ENCODE results near the gene PLA2G2D.

Gene PLA2G2D

GRCh38 chr1:20099533-20099932 is 19.8 kb downstream of the PLA2G2D start:
- DNase-seq: no peak
- in situ Hi-C loops (cut with HindIII; ENCODE audit: low pct_ligation_motif_present, low pct_unique_long_range_greater_than_20kb, low sequenced_read_pairs): no loop called here

DNA sequence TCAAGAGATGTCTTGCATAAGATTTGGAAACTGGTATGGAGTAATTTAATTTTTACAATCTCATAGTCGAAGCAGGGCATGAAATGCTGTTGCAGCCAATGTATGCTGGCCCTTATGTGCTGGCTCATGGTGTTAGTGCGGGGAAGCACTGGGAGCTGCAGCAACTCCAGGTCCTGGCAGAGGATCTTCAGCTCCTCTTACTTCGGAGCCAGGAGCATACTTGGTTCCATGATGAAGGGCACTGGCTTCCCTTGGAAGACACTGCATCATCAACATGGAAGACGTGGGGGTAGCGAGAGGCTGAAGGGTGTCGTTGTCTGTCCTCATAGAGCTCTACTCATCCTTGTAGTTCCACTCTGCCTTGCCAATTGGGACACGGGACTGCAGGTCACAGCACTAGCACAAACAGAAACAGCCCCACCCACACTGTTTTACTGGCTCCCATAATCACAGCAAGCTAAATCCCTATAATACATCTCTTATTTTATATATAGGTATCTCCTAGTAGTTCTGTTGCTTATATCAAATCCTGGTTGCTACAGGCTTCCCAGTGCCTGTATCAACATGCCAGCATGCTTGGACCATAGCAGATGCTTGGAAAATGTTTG is 22.4 kb downstream of the PLA2G2D start:
- in situ Hi-C loops (cut with HindIII; ENCODE audit: low pct_ligation_motif_present, low pct_unique_long_range_greater_than_20kb, low sequenced_read_pairs): no loop called here
- no peak for DNase-seq

DNA sequence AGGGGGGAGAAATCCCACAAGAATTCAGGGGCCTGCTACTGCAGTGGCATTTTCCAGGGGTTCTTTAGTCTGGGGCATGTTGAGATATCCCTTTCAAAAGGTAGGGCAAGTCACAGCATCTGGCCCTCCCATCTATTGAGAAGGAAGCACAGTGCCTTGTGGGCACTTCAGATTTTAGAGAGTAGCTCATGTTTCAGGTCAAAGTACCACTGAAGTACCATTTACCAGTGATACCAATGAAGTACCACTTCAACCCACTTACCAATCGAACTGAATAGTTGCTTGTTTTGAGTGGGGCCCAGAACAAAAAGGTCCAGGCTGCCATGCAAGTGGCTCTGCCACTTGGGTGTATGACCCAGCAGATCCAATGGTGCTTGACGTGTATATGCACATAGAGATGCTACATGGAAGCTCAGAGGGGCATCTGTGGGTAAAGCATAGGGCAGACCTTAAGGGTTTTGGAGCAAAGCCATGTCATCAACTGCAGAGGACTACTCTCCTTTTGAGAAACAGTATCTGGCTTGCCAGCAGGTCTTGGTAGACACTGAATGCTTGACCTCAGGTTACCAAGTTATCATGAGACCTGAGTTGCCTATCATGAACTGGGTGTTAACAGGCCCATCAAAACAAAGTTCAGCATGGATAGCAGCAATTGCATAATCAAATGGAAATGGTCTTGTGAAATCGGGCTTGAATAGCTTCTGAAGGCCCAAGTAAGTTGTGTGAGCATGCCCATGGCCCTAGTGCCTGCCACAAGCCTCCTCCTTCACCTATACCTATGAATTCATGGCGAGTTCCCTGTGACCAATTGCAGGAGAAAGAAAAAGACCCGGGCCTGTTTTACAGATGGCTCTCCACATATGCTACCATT is 23.5 kb downstream of the PLA2G2D start:
- in situ Hi-C loops (cut with HindIII; ENCODE audit: low pct_ligation_motif_present, low pct_unique_long_range_greater_than_20kb, low sequenced_read_pairs): no loop called here
- DNase-seq: no peak

GRCh38 chr1:20093940-20094391 is 25.4 kb downstream of the PLA2G2D start:
- in situ Hi-C loops (cut with HindIII; ENCODE audit: low pct_ligation_motif_present, low pct_unique_long_range_greater_than_20kb, low sequenced_read_pairs): no loop called here
- no peak for DNase-seq

DNA sequence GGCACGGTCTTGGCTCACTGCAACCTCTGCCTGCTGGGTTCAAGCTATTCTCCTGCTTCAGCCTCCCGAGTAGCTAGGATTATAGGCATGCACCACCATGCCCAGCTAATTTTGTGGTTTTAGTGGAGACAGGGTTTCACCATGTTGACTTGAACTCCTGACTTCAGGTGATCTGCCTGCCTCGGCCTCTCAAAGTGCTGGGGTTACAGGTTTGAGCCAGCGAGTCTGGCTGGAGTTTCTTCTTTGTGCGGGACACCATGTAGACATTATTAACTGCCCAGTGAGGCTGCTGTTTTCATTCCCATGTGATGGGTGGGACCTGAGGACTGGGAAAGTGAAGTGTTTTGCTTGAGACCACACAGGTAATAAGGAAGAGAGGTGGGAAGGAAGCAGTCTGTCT is 26.0 kb downstream of the PLA2G2D start:
- DNase-seq: no peak
- in situ Hi-C loops (cut with HindIII; ENCODE audit: low pct_ligation_motif_present, low pct_unique_long_range_greater_than_20kb, low sequenced_read_pairs): no loop called here

- in situ Hi-C loops (cut with HindIII; ENCODE audit: low pct_ligation_motif_present, low pct_unique_long_range_greater_than_20kb, low sequenced_read_pairs): no loop called here
- DNase-seq: no peak
These were observed 28.7 kb downstream of the PLA2G2D start for GRCh38 chr1:20090641-20091040.

- in situ Hi-C loops (cut with HindIII; ENCODE audit: low pct_ligation_motif_present, low pct_unique_long_range_greater_than_20kb, low sequenced_read_pairs): no loop called here
- DNase-seq: no peak
These were observed 29.2 kb downstream of the PLA2G2D start for GRCh38 chr1:20090119-20090518.

GRCh38 chr1:20089328-20090077 is 29.8 kb downstream of the PLA2G2D start:
- in situ Hi-C loops (cut with HindIII; ENCODE audit: low pct_ligation_motif_present, low pct_unique_long_range_greater_than_20kb, low sequenced_read_pairs): no loop called here
- no peak for DNase-seq

- no peak for DNase-seq
- in situ Hi-C loops (cut with HindIII; ENCODE audit: low pct_ligation_motif_present, low pct_unique_long_range_greater_than_20kb, low sequenced_read_pairs): no loop called here
These were observed 31.7 kb downstream of the PLA2G2D start for GRCh38 chr1:20087668-20088067.

- in situ Hi-C loops (cut with HindIII; ENCODE audit: low pct_ligation_motif_present, low pct_unique_long_range_greater_than_20kb, low sequenced_read_pairs): no loop called here
These were observed 32.5 kb downstream of the PLA2G2D start for GRCh38 chr1:20086800-20087199.

GRCh38 chr1:20083178-20083944 is 36.0 kb downstream of the PLA2G2D start:
- no peak for DNase-seq
- in situ Hi-C loops (cut with HindIII; ENCODE audit: low pct_ligation_motif_present, low pct_unique_long_range_greater_than_20kb, low sequenced_read_pairs): no loop called here

More at GRCh38 chr1:20086800-20087199, 32.5 kb downstream of the PLA2G2D start:
- DNase-seq: no peak

GRCh38 chr1:20082772-20083171 is 36.6 kb downstream of the PLA2G2D start:
- in situ Hi-C loops (cut with HindIII; ENCODE audit: low pct_ligation_motif_present, low pct_unique_long_range_greater_than_20kb, low sequenced_read_pairs): no loop called here
- DNase-seq: no peak

GRCh38 chr1:20081353-20081810 is 38.0 kb downstream of the PLA2G2D start:
- in situ Hi-C loops (cut with HindIII; ENCODE audit: low pct_ligation_motif_present, low pct_unique_long_range_greater_than_20kb, low sequenced_read_pairs): no loop called here
- no peak for DNase-seq

- in situ Hi-C loops (cut with HindIII; ENCODE audit: low pct_ligation_motif_present, low pct_unique_long_range_greater_than_20kb, low sequenced_read_pairs): no loop called here
These were observed 38.6 kb downstream of the PLA2G2D start for GRCh38 chr1:20080441-20081352.

DNA sequence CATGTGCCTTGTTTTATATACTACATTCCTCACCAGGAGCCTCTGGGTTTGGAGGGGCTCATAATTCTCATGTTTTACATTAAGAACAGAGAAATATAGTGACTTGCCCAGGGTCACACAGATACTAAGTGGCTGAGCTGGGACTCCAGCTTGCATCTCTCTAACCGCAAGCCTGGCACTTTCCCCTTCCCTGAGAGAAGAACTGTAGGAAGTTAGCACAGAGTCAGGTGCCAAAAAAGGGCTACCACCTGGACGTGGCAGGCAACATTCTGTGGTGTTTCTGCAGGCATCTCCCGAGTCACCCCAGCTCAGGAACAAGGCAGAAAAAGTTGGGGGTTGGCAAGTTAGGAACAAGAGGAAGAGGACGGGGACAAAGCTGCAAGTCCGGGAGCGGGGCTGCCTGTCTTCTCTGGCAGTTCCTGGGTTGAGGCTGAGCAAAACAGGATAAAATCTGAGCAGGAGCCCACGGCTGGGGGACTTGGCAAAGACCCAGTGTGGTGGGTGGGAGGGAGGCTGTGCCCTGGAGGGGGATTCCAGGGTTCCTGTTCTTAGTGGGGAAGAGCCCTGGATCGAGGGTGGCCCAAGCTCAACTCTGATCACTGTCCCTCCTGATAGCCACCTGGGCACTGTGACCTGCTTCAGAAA is 39.6 kb downstream of the PLA2G2D start:
- no peak for DNase-seq
- in situ Hi-C loops (cut with HindIII; ENCODE audit: low pct_ligation_motif_present, low pct_unique_long_range_greater_than_20kb, low sequenced_read_pairs): no loop called here

More at GRCh38 chr1:20080441-20081352, 38.6 kb downstream of the PLA2G2D start:
- DNase-seq: no peak

DNA sequence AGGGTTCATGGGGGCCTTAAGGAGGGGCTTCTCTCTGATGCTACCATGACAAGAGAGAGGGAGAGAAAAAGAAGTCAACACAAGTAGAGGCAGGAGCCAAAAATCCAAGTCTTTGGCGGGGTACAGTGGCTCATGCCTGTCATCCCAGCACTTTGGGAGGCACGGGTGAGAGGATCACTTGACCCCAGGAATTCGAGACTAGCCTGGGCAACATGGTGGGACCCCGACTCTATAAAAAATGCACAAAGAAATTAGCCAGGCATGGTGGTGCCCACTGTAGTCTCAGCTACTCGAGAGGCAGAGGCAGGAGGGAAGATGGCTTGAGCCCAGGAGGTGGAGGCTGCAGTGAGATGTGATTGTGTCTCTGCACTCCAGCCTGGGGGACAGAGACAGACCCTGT is 40.6 kb downstream of the PLA2G2D start:
- DNase-seq: no peak
- in situ Hi-C loops (cut with HindIII; ENCODE audit: low pct_ligation_motif_present, low pct_unique_long_range_greater_than_20kb, low sequenced_read_pairs): no loop called here

DNA sequence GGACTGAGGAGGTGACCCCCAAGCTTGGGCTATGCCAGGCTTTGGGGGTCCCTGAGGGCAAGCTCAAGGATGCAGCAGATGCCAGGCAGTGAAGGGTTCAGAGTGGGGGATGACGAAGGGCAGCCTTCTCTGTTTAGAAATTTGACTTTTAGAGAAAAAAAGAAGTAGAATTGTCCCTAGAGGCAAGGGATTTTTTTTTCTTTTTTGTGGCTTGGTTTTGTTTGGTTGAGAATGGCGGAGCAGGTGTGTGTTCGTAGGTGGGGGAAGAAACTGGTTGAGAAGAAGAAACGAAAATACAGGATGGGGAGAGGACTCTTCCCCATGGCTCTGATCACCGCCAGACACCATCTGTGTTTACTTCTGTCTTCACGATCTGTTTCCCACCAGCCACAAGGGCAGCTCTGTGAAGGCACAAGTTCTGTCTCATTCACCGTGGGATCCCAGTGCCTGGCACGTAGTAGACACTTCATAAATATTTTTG is 41.1 kb downstream of the PLA2G2D start:
- no peak for DNase-seq
- in situ Hi-C loops (cut with HindIII; ENCODE audit: low pct_ligation_motif_present, low pct_unique_long_range_greater_than_20kb, low sequenced_read_pairs): no loop called here

All from ACHN (cell line).